ENCODE measurements around the gene TNFRSF4.
"Not testable (repeated sequence)": the region's sequence is repeated elsewhere in the genome, so short reads cannot be mapped to it uniquely, and the experiment has no call there.

TNFRSF4 gene

GRCh38 chr1:1178794-1179331 lies 35.1 kb downstream of the TNFRSF4 start:
- TF ChIP-seq CTCF (IDR thresholded peaks at IDR 0.05; ENCODE audit: insufficient read depth, low read length, missing control alignments), result no peak
- POLR2A ChIA-PET, result no interaction called here
- no peak for DNase-seq (ENCODE audit: low read depth, low spot score)
- no peak overlapping the region for H3K4me3 ChIP-seq (ENCODE audit: low read depth, low read length)
- CTCF ChIA-PET, result no interaction called here

- CTCF ChIA-PET, result no interaction called here
These were observed 36.3 kb downstream of the TNFRSF4 start for GRCh38 chr1:1177452-1178206.

GRCh38 chr1:1176931-1177330 lies 37.0 kb downstream of the TNFRSF4 start:
- ChIA-PET CTCF (no interaction called here), POLR2A (no interaction called here)
- H3K4me3 ChIP-seq (ENCODE audit: low read depth, low read length), result no peak overlapping the region
- DNase-seq (ENCODE audit: low read depth, low spot score), result no peak
- no peak for TF ChIP-seq CTCF (IDR thresholded peaks at IDR 0.05; ENCODE audit: insufficient read depth, low read length, missing control alignments)

More at GRCh38 chr1:1177452-1178206, 36.3 kb downstream of the TNFRSF4 start:
- no peak for DNase-seq (ENCODE audit: low read depth, low spot score)
- no peak for TF ChIP-seq CTCF (IDR thresholded peaks at IDR 0.05; ENCODE audit: insufficient read depth, low read length, missing control alignments)
- H3K4me3 ChIP-seq (ENCODE audit: low read depth, low read length), result no peak overlapping the region
- POLR2A ChIA-PET, result no interaction called here

GRCh38 chr1:1176063-1176761 lies 37.7 kb downstream of the TNFRSF4 start:
- DNase-seq (ENCODE audit: low read depth, low spot score); H3K4me3 ChIP-seq (ENCODE audit: low read depth, low read length); POLR2A ChIA-PET: not testable (repeated sequence)
- CTCF ChIA-PET, result interaction anchor here (1.5 kb wide), 1 partner anchor 12 kb away, joined by 4 read pairs; no protein-coding TSS in a partner anchor

- CTCF ChIA-PET, result interaction anchor here (1.5 kb wide), 1 partner anchor 12 kb away, joined by 4 read pairs; no protein-coding TSS in a partner anchor
- H3K4me3 ChIP-seq (ENCODE audit: low read depth, low read length), result no peak overlapping the region
- POLR2A ChIA-PET, result no interaction called here
- TF ChIP-seq CTCF (IDR thresholded peaks at IDR 0.05; ENCODE audit: insufficient read depth, low read length, missing control alignments), result no peak
- no peak for DNase-seq (ENCODE audit: low read depth, low spot score)
These were observed 38.5 kb downstream of the TNFRSF4 start for GRCh38 chr1:1175221-1176062.

- CTCF ChIA-PET, result no interaction called here
- TF ChIP-seq CTCF (IDR thresholded peaks at IDR 0.05; ENCODE audit: insufficient read depth, low read length, missing control alignments), result no peak
- no peak for DNase-seq (ENCODE audit: low read depth, low spot score)
- POLR2A ChIA-PET, result no interaction called here
- no peak within 1 kb of the TSS for H3K4me3 ChIP-seq (ENCODE audit: low read depth, low read length)
These were observed 40.0 kb downstream of the TNFRSF4 start, which contains the start of gene TTLL10 for GRCh38 chr1:1173793-1174415. TSS of gene TTLL10 (plus strand) at chr1:1173880. CDS start at chr1:1179216, 5,336 bp downstream.
